Measurements from ENCODE around the gene ZNRF1. TPM values are rescaled to one million over a fixed set of nuclear protein-coding genes. Genes with fewer than 3 reads are reported as not detected.
A peak's percentile ranks its signal among the peaks of the same experiment; 100 is the strongest.

Gene ZNRF1
- total RNA-seq, 2 donors from 2014 or later: 9.3 to 21.4 TPM

- no peak overlapping the region for H3K27ac ChIP-seq
- 68 to 76% methylated on average over 4 of the region's 4 CpGs for WGBS, 2 donors
- H3K27me3 ChIP-seq: no peaks in the 10 kb centered on the region
- H3K36me3 ChIP-seq (replicated peaks in 1 of 2; ENCODE audit: insufficient read depth in 1 of 2, low read depth in 2 of 2): peaks cover 7 to 8% of the 10 kb centered on the region in 2 donors
- no peak overlapping the region for H3K4me3 ChIP-seq
- H3K9me3 ChIP-seq: no peaks in the 10 kb centered on the region
- H3K4me1 ChIP-seq: no peaks in the 10 kb centered on the region
- TF ChIP-seq CTCF (IDR thresholded peaks at IDR 0.05): no peak
- no peak for TF ChIP-seq POLR2A (IDR thresholded peaks at IDR 0.05)
- intact Hi-C loops (cut with DNase I): no loop called here
- ATAC-seq (no peak), DNase-seq (no peak)
Measured at GRCh38 chr16:74954763-74955162, 44.1 kb upstream of the ZNRF1 start.

- Histone ChIP-seq H3K9me3 (no peaks in the 10 kb centered on the region), H3K4me3 (no peak overlapping the region), H3K4me1 (no peaks in the 10 kb centered on the region), H3K36me3 (replicated peaks in 1 of 2; ENCODE audit: insufficient read depth in 1 of 2, low read depth in 2 of 2) (peaks cover 0 to 2% of the 10 kb centered on the region in 2 donors), H3K27me3 (no peaks in the 10 kb centered on the region), H3K27ac (no peak overlapping the region)
- no peak for DNase-seq
- TF ChIP-seq POLR2A (IDR thresholded peaks at IDR 0.05) (no peak), CTCF (IDR thresholded peaks at IDR 0.05) (no peak)
- no peak for ATAC-seq
- WGBS, 2 donors: 97% methylated on average over 10 of the region's 10 CpGs
- intact Hi-C loops (cut with DNase I): no loop called here
Measured at GRCh38 chr16:74973304-74973703, 25.5 kb upstream of the ZNRF1 start.

GRCh38 chr16:74975591-74975990, 23.2 kb upstream of the ZNRF1 start:
- ATAC-seq (no peak), DNase-seq (no peak)
- 75 to 94% methylated on average over 5 of the region's 5 CpGs for WGBS, 2 donors
- Histone ChIP-seq H3K4me1 (no peaks in the 10 kb centered on the region), H3K36me3 (replicated peaks in 1 of 2; ENCODE audit: insufficient read depth in 1 of 2, low read depth in 2 of 2) (peaks cover 0 to 2% of the 10 kb centered on the region in 2 donors), H3K9me3 (no peaks in the 10 kb centered on the region), H3K4me3 (no peak overlapping the region), H3K27me3 (no peaks in the 10 kb centered on the region), H3K27ac (no peak overlapping the region)
- TF ChIP-seq CTCF (IDR thresholded peaks at IDR 0.05) (no peak), POLR2A (IDR thresholded peaks at IDR 0.05) (no peak)
- intact Hi-C loops (cut with DNase I): no loop called here

GRCh38 chr16:74982256-74982655, 16.6 kb upstream of the ZNRF1 start:
- intact Hi-C loops (cut with DNase I): no loop called here
- Histone ChIP-seq H3K4me3 (no peak overlapping the region), H3K9me3 (no peaks in the 10 kb centered on the region), H3K27me3 (no peaks in the 10 kb centered on the region), H3K4me1 (peaks cover 21% of the 10 kb centered on the region), H3K36me3 (replicated peaks in 1 of 2; ENCODE audit: insufficient read depth in 1 of 2, low read depth in 2 of 2) (peaks cover 0 to 2% of the 10 kb centered on the region in 2 donors), H3K27ac (no peak overlapping the region)
- no peak for TF ChIP-seq CTCF (IDR thresholded peaks at IDR 0.05)
- TF ChIP-seq POLR2A (IDR thresholded peaks at IDR 0.05): no peak
- ATAC-seq (no peak), DNase-seq (no peak)
- 65 to 80% methylated on average over 1 of the region's 1 CpG for WGBS, 2 donors

- ATAC-seq: no peak
- 18 to 30% methylated on average over 12 to 13 of the region's 13 CpGs for WGBS, 2 donors
- peak overlapping the region; percentile 81 to 93 for H3K4me3 ChIP-seq
- intact Hi-C loops (cut with DNase I): no loop called here
- no peaks in the 10 kb centered on the region for H3K9me3 ChIP-seq
- TF ChIP-seq CTCF (IDR thresholded peaks at IDR 0.05) (no peak), POLR2A (IDR thresholded peaks at IDR 0.05) (no peak)
- H3K27ac ChIP-seq: peak overlapping the region in 3 of 4 donors; percentile 69 to 79 (median 78)
- no peaks in the 10 kb centered on the region for H3K36me3 ChIP-seq (replicated peaks in 1 of 2; ENCODE audit: insufficient read depth in 1 of 2, low read depth in 2 of 2)
- peaks cover 21% of the 10 kb centered on the region for H3K4me1 ChIP-seq
- DNase-seq: no peak
- H3K27me3 ChIP-seq: no peaks in the 10 kb centered on the region
Measured at GRCh38 chr16:74984194-74984528, 14.7 kb upstream of the ZNRF1 start.
